ENCODE data around the gene ELL3.
A peak's percentile ranks its signal among the peaks of the same experiment; 100 is the strongest.

ELL3 gene

GRCh38 chr15:43800286-43801141 lies 23.7 kb upstream of the ELL3 start, which contains the start of gene HYPK:
Gene HYPK (plus strand): TSS chr15:43800599. CDS start chr15:43800623, 24 bp downstream.
- TF ChIP-seq EZH2 (IDR thresholded peaks at IDR 0.05) (no peak), FOXP2 (optimal IDR thresholded peaks at IDR 0.05; ENCODE audit: control extremely low read depth, extremely low read length, insufficient read depth) (no peak), POLR2AphosphoS5 (IDR thresholded peaks at IDR 0.05; ENCODE audit: borderline replicate concordance, low read depth, low read length) (peak; percentile 95)
- peak; percentile 34 for DNase-seq (ENCODE audit: low read depth, low spot score)
- H3K36me3 ChIP-seq (ENCODE audit: insufficient read depth, low read length) = peaks cover 76% of the 10 kb centered on the region

GRCh38 chr15:43799945-43800285 lies 23.1 kb upstream of the ELL3 start, which contains the start of gene SERINC4:
Gene SERINC4 (minus strand): TSS chr15:43800220. CDS start chr15:43799986, 234 bp downstream.
- Histone ChIP-seq H3K27ac (peak within 1 kb of the TSS; percentile 65), H3K9ac (ENCODE audit: insufficient read length) (peak within 1 kb of the TSS; percentile 91), H3K9me3 (ENCODE audit: low read depth, low read length) (no peaks in the 10 kb centered on the region), H3K36me3 (ENCODE audit: insufficient read depth, low read length) (peaks cover 76% of the 10 kb centered on the region), H3K4me3 (peak within 1 kb of the TSS; percentile 98)
- no peak for DNase-seq (ENCODE audit: low read depth, low spot score)
- no peak for TF ChIP-seq POLR2AphosphoS5 (IDR thresholded peaks at IDR 0.05; ENCODE audit: borderline replicate concordance, low read depth, low read length)
- TF ChIP-seq FOXP2 (optimal IDR thresholded peaks at IDR 0.05; ENCODE audit: control extremely low read depth, extremely low read length, insufficient read depth) = no peak
- TF ChIP-seq EZH2 (IDR thresholded peaks at IDR 0.05) = no peak

More at GRCh38 chr15:43800286-43801141, 23.7 kb upstream of the ELL3 start, which contains the start of gene HYPK:
- H3K9ac ChIP-seq (ENCODE audit: insufficient read length) = peak within 1 kb of the TSS; percentile 91
- H3K4me3 ChIP-seq = peak within 1 kb of the TSS; percentile 98
- no peaks in the 10 kb centered on the region for H3K9me3 ChIP-seq (ENCODE audit: low read depth, low read length)
- peak within 1 kb of the TSS; percentile 65 for H3K27ac ChIP-seq

- Histone ChIP-seq H3K4me3 (no peak overlapping the region), H3K9ac (ENCODE audit: insufficient read length) (no peak overlapping the region)
- DNase-seq (ENCODE audit: low read depth, low spot score) = no peak
Observed at GRCh38 chr15:43799209-43799944, 22.6 kb upstream of the ELL3 start.

GRCh38 chr15:43796566-43796965 lies 19.8 kb upstream of the ELL3 start:
- H3K9ac ChIP-seq (ENCODE audit: insufficient read length) = no peak overlapping the region
- H3K4me3 ChIP-seq = no peak overlapping the region
- TF ChIP-seq POLR2AphosphoS5 (IDR thresholded peaks at IDR 0.05; ENCODE audit: borderline replicate concordance, low read depth, low read length) = no peak
- TF ChIP-seq EZH2 (IDR thresholded peaks at IDR 0.05) = no peak
- no peak for TF ChIP-seq FOXP2 (optimal IDR thresholded peaks at IDR 0.05; ENCODE audit: control extremely low read depth, extremely low read length, insufficient read depth)
- DNase-seq (ENCODE audit: low read depth, low spot score) = no peak
- no peaks in the 10 kb centered on the region for H3K9me3 ChIP-seq (ENCODE audit: low read depth, low read length)
- H3K27ac ChIP-seq = peak overlapping the region; percentile 35
- peaks cover 68% of the 10 kb centered on the region for H3K36me3 ChIP-seq (ENCODE audit: insufficient read depth, low read length)

More at GRCh38 chr15:43799209-43799944, 22.6 kb upstream of the ELL3 start:
- Histone ChIP-seq H3K27ac (0 out of 2 replicates have a peak overlapping the region, but pooled peaks have one; percentile 52), H3K9me3 (ENCODE audit: low read depth, low read length) (no peaks in the 10 kb centered on the region), H3K36me3 (ENCODE audit: insufficient read depth, low read length) (peaks cover 76% of the 10 kb centered on the region)
- TF ChIP-seq POLR2AphosphoS5 (IDR thresholded peaks at IDR 0.05; ENCODE audit: borderline replicate concordance, low read depth, low read length) = 0 out of 2 replicates have a peak, but pooled peaks have one; percentile 15
- TF ChIP-seq EZH2 (IDR thresholded peaks at IDR 0.05) = no peak

GRCh38 chr15:43795997-43796396 lies 19.2 kb upstream of the ELL3 start:
- DNase-seq (ENCODE audit: low read depth, low spot score) = no peak
- Histone ChIP-seq H3K9me3 (ENCODE audit: low read depth, low read length) (no peaks in the 10 kb centered on the region), H3K9ac (ENCODE audit: insufficient read length) (no peak overlapping the region), H3K4me3 (no peak overlapping the region), H3K36me3 (ENCODE audit: insufficient read depth, low read length) (peaks cover 62% of the 10 kb centered on the region), H3K27ac (no peak overlapping the region; the same call in 1 of the 2 replicates)
- TF ChIP-seq POLR2AphosphoS5 (IDR thresholded peaks at IDR 0.05; ENCODE audit: borderline replicate concordance, low read depth, low read length) = no peak
- TF ChIP-seq FOXP2 (optimal IDR thresholded peaks at IDR 0.05; ENCODE audit: control extremely low read depth, extremely low read length, insufficient read depth) = no peak
- TF ChIP-seq EZH2 (IDR thresholded peaks at IDR 0.05) = no peak

- H3K9ac ChIP-seq (ENCODE audit: insufficient read length) = no peak overlapping the region
- H3K9me3 ChIP-seq (ENCODE audit: low read depth, low read length) = no peaks in the 10 kb centered on the region
- peak overlapping the region; percentile 53; the same call in 1 of the 2 replicates for H3K27ac ChIP-seq
- TF ChIP-seq FOXP2 (optimal IDR thresholded peaks at IDR 0.05; ENCODE audit: control extremely low read depth, extremely low read length, insufficient read depth) = no peak
- peak; percentile 23; the same call in 1 of the 2 replicates for TF ChIP-seq POLR2AphosphoS5 (IDR thresholded peaks at IDR 0.05; ENCODE audit: borderline replicate concordance, low read depth, low read length)
- no peak overlapping the region for H3K4me3 ChIP-seq
- H3K36me3 ChIP-seq (ENCODE audit: insufficient read depth, low read length) = peaks cover 61% of the 10 kb centered on the region
- no peak for DNase-seq (ENCODE audit: low read depth, low spot score)
Observed at GRCh38 chr15:43795197-43795596, 18.4 kb upstream of the ELL3 start.

GRCh38 chr15:43794269-43795037 lies 17.7 kb upstream of the ELL3 start:
- no peak for DNase-seq (ENCODE audit: low read depth, low spot score)
- Histone ChIP-seq H3K9me3 (ENCODE audit: low read depth, low read length) (no peaks in the 10 kb centered on the region), H3K4me3 (peak overlapping the region; percentile 93), H3K9ac (ENCODE audit: insufficient read length) (peak overlapping the region; percentile 59), H3K27ac (peak overlapping the region; percentile 53), H3K36me3 (ENCODE audit: insufficient read depth, low read length) (peaks cover 54% of the 10 kb centered on the region)
- TF ChIP-seq FOXP2 (optimal IDR thresholded peaks at IDR 0.05; ENCODE audit: control extremely low read depth, extremely low read length, insufficient read depth) = no peak
